ENCODE measurements around the gene KCTD21. TPM values are rescaled to one million over a fixed set of nuclear protein-coding genes. Genes with fewer than 3 reads are reported as not detected.
A peak's percentile ranks its signal among the peaks of the same experiment; 100 is the strongest.

KCTD21 gene
- total RNA-seq, 3 donors from 2014 or later = 7.5 to 11.1 (median 8.1) TPM

DNA sequence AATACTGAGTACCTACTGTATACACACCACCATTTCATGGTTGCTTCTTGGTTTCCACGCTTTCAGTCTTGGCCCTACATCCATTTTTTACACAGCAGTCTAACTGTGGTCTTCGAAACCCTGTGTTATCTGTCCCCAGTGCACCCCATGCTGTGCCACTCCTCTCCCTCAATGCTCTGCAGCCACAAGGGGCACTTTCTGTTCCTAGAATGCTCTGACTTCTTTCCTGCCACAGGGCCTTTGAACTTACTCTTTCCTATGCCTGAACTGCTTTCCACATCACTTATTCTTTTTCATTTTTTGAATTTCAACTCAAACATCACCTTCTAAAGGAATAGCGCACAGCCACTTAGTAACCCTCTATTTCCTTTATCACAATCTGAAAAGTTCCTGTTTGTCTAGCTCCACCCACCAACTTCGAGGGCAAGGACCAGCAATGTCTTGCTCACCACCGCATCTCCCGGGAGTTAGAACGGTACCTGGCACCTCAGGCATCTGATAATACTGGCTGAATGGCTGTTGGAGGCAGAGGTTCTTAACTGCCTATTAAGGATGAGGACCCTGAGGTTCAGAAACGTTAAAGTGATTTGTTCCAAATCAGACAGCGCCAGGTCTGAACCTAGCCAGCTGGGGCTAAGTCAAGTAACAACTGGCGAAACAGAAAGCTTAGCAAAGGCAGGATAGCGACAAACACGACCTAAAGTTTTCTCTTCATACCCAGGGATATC is 49.6 kb downstream of the KCTD21 start:
- ATAC-seq = peak; percentile 63
- Histone ChIP-seq H3K4me3 (peak overlapping the region; percentile 57), H3K36me3 (ENCODE audit: low read depth) (no peaks in the 10 kb centered on the region), H3K4me1 (ENCODE audit: low read depth) (peaks cover 12% of the 10 kb centered on the region), H3K9me3 (no peaks in the 10 kb centered on the region)
- intact Hi-C loops (cut with DNase I, micrococcal nuclease) = no loop called here
- no peak for TF ChIP-seq CTCF (IDR thresholded peaks at IDR 0.05)
- DNase-seq = peak in 2 of 3 donors; percentile 36 to 39

- Histone ChIP-seq H3K9me3 (no peaks in the 10 kb centered on the region), H3K4me3 (no peak overlapping the region), H3K4me1 (ENCODE audit: low read depth) (peaks cover 12% of the 10 kb centered on the region), H3K36me3 (ENCODE audit: low read depth) (no peaks in the 10 kb centered on the region)
- intact Hi-C loops (cut with DNase I, micrococcal nuclease) = no loop called here
- DNase-seq (no peak), ATAC-seq (no peak)
- TF ChIP-seq CTCF (IDR thresholded peaks at IDR 0.05) = no peak
Measured at GRCh38 chr11:78138291-78138690, 50.1 kb downstream of the KCTD21 start.

DNA sequence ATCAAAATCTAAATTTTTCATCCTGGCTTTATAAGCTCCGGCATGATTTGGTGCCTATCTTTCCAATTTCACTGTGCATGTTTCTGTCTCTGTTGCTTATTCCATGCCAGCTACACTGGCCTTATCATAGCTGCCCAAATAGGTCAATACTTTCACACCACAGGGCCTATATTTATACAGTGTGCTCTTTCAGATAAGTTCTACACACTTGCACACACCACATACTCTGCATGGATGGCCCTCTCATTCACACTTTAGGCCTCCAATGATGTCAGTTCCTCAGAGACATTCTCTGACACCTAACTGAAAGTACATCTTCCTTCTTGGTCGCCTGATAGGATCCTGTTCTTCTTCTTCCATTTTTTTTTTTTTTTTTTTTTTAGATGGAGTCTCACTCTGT is 56.0 kb downstream of the KCTD21 start:
- no peak for ATAC-seq
- intact Hi-C loops (cut with DNase I, micrococcal nuclease) = no loop called here

GRCh38 chr11:78131956-78132355 is 56.5 kb downstream of the KCTD21 start:
- DNase-seq (no peak), ATAC-seq (no peak)
- no peaks in the 10 kb centered on the region for H3K9me3 ChIP-seq
- TF ChIP-seq CTCF (IDR thresholded peaks at IDR 0.05) = no peak
- no peak overlapping the region for H3K4me3 ChIP-seq
- intact Hi-C loops (cut with DNase I, micrococcal nuclease) = no loop called here
- no peaks in the 10 kb centered on the region for H3K36me3 ChIP-seq (ENCODE audit: low read depth)
- H3K4me1 ChIP-seq (ENCODE audit: low read depth) = no peaks in the 10 kb centered on the region

More for the DNA sequence above, 56.0 kb downstream of the KCTD21 start:
- Histone ChIP-seq H3K4me3 (no peak overlapping the region), H3K9me3 (no peaks in the 10 kb centered on the region), H3K36me3 (ENCODE audit: low read depth) (no peaks in the 10 kb centered on the region), H3K4me1 (ENCODE audit: low read depth) (no peaks in the 10 kb centered on the region)
- no peak for DNase-seq
- TF ChIP-seq CTCF (IDR thresholded peaks at IDR 0.05) = no peak

- no peak overlapping the region for H3K4me3 ChIP-seq
- no peak for TF ChIP-seq CTCF (IDR thresholded peaks at IDR 0.05)
- no peaks in the 10 kb centered on the region for H3K9me3 ChIP-seq
- no peaks in the 10 kb centered on the region for H3K36me3 ChIP-seq (ENCODE audit: low read depth)
- DNase-seq (no peak), ATAC-seq (no peak)
- H3K4me1 ChIP-seq (ENCODE audit: low read depth) = no peaks in the 10 kb centered on the region
- intact Hi-C loops (cut with DNase I, micrococcal nuclease) = no loop called here
Measured at GRCh38 chr11:78127403-78127802, 61.0 kb downstream of the KCTD21 start.

Other genes with a start within 250 kb of the KCTD21 start
- 10 to 100 TPM; 22.8 to 31.7 (median 28.3) TPM for gene INTS4, start 194.0 kb downstream of the KCTD21 start, total RNA-seq
- gene KCTD14, start 165.3 kb downstream of the KCTD21 start, total RNA-seq = 10 to 100 TPM in 1 of 3 donors, 1 to 10 TPM in 2; 4.3 to 13.2 (median 9.9) TPM
- under 1 TPM in 2 of 3 donors, not detected in 1; 0.41 to 0.51 TPM for gene THRSP, start 124.8 kb downstream of the KCTD21 start, total RNA-seq
- 100 to 1,000 TPM; 168 to 208 (median 183) TPM for gene NDUFC2, start 108.8 kb downstream of the KCTD21 start, total RNA-seq
- gene ALG8, start 49.0 kb downstream of the KCTD21 start, total RNA-seq = 10 to 100 TPM; 24.3 to 32.7 (median 28.3) TPM
- 10 to 100 TPM in 1 of 3 donors, 1 to 10 TPM in 2; 3.9 to 11.1 (median 4.9) TPM for gene USP35, start 293 bp upstream of the KCTD21 start, total RNA-seq
- 10 to 100 TPM; 21.5 to 36.1 (median 26.6) TPM for gene GAB2, start 229.2 kb upstream of the KCTD21 start, total RNA-seq

All from mucosa of descending colon (tissue), 3 donors.